Body of pancreas (tissue), 4 donors: ENCODE results near the gene SLCO1B3.
"Not testable (repeated sequence)": the region's sequence is repeated elsewhere in the genome, so short reads cannot be mapped to it uniquely, and the experiment has no call there.

ENCODE experiments used
- CTCF ChIP-seq, 7 experiments: fragments of 450-650 bp in 4 of 7; fragments of 200-600 bp in 3 of 7; sonication (generic) in 3 of 7; IDR thresholded peaks; one replicate each; pipeline ENCODE4 v1.5.1; 2016 to 2019; ENCODE audit warnings: antibody characterized with exemption in 7 of 7
- POLR2A ChIP-seq, 3 donors: fragments of 450-650 bp; IDR thresholded peaks; one replicate each; pipeline ENCODE4 v1.6.1; 2016; ENCODE audit warnings: antibody characterized with exemption in 3 of 3, mild to moderate bottlenecking in 2 of 3

GRCh38 chr12:20783796-20784357, 26.6 kb upstream of the SLCO1B3 start:
- TF ChIP-seq POLR2A, CTCF (IDR thresholded peaks at IDR 0.05): not testable (repeated sequence)
